HepG2 (cell line): ENCODE measurements around the gene TMEM209. TPM values are rescaled to one million over a fixed set of nuclear protein-coding genes. Genes with fewer than 3 reads are reported as not detected.

Source experiments
- BRD4 ChIP-seq: sonication (generic); formaldehyde crosslinking; IDR thresholded peaks from 2 replicates; pipeline ENCODE4 v1.4.0; 2020; ENCODE audit warnings: missing genetic modification reagents
- CBX1 ChIP-seq: IDR thresholded peaks from one replicate; pipeline ENCODE4 v1.6.1; 2016; ENCODE audit warnings: antibody characterized with exemption, low read depth
- CHCHD3 ChIP-seq: sonication (generic); formaldehyde crosslinking; IDR thresholded peaks from 2 replicates; pipeline ENCODE4 v1.8.0; 2022; ENCODE audit warnings: mild to moderate bottlenecking, missing genetic modification reagents, moderate library complexity
- CREB1 ChIP-seq, 2 experiments: fragments of 450-650 bp in 1 of 2; IDR thresholded peaks; 2 replicates each; pipeline ENCODE4 v1.6.1; 2016 to 2017; ENCODE audit warnings: control low read depth in 1 of 2, mild to moderate bottlenecking in 1 of 2, missing compliant biosample characterization in 1 of 2, missing genetic modification characterization in 1 of 2
- GATA4 ChIP-seq: sonication (generic); IDR thresholded peaks from 2 replicates; pipeline ENCODE4 v1.6.1; 2016; ENCODE audit warnings: antibody characterized with exemption, low read depth, borderline replicate concordance
- GATAD1 ChIP-seq: IDR thresholded peaks from 2 replicates; pipeline ENCODE4 v1.6.1; 2016; ENCODE audit warnings: missing genetic modification reagents, missing compliant biosample characterization
- HDAC2 ChIP-seq: sonication (generic); formaldehyde crosslinking; IDR thresholded peaks from 2 replicates; pipeline ENCODE4 v1.4.0; 2020; ENCODE audit warnings: missing genetic modification reagents
- HIVEP1 ChIP-seq: sonication (generic); formaldehyde crosslinking; IDR thresholded peaks from 2 replicates; pipeline ENCODE4 v1.4.0; 2020; ENCODE audit warnings: mild to moderate bottlenecking, missing genetic modification reagents
- HNF1B ChIP-seq: sonication (generic); formaldehyde crosslinking; IDR thresholded peaks from 2 replicates; pipeline ENCODE4 v1.5.1; 2020; ENCODE audit warnings: mild to moderate bottlenecking, moderate library complexity, missing genetic modification reagents
- HOMEZ ChIP-seq: IDR thresholded peaks from 2 replicates; pipeline ENCODE4 v1.6.1; 2016; ENCODE audit warnings: low read depth
- MBD4 ChIP-seq: IDR thresholded peaks from 2 replicates; pipeline ENCODE4 v1.6.1; 2012; ENCODE audit warnings: low read length, inconsistent platforms, borderline replicate concordance
- NFATC3 ChIP-seq: sonication (generic); formaldehyde crosslinking; IDR thresholded peaks from 2 replicates; pipeline ENCODE4 v1.5.1; 2020; ENCODE audit warnings: mild to moderate bottlenecking, missing genetic modification reagents
- PHF20 ChIP-seq: sonication (generic); formaldehyde crosslinking; IDR thresholded peaks from 2 replicates; pipeline ENCODE4 v1.5.0; 2020; ENCODE audit warnings: mild to moderate bottlenecking, missing genetic modification reagents
- RNF2 ChIP-seq: fragments of 450-650 bp; conservative IDR thresholded peaks from 2 replicates; pipeline ENCODE4 v1.6.1; 2016; ENCODE audit warnings: low read depth
- SETDB1 ChIP-seq: sonication (generic); formaldehyde crosslinking; IDR thresholded peaks from 2 replicates; pipeline ENCODE4 v1.5.1; 2020; ENCODE audit warnings: missing genetic modification reagents, mild to moderate bottlenecking, borderline replicate concordance
- SIN3B ChIP-seq: fragments of 150-350 bp; IDR thresholded peaks from 2 replicates; pipeline ENCODE4 v1.6.1; 2014; ENCODE audit warnings: low read length
- SMAD1 ChIP-seq: sonication (generic); formaldehyde crosslinking; IDR thresholded peaks from 2 replicates; pipeline ENCODE4 v1.4.0; 2020; ENCODE audit warnings: missing genetic modification reagents, low read depth, mild to moderate bottlenecking, borderline replicate concordance
- TBX2 ChIP-seq: sonication (generic); formaldehyde crosslinking; IDR thresholded peaks from 2 replicates; pipeline ENCODE4 v1.5.0; 2020; ENCODE audit warnings: missing genetic modification reagents, mild to moderate bottlenecking, borderline replicate concordance
- TGIF2 ChIP-seq: IDR thresholded peaks from 2 replicates; pipeline ENCODE4 v1.6.1; 2016; ENCODE audit warnings: control low read depth, missing compliant biosample characterization
- TOPORS ChIP-seq: sonication (generic); formaldehyde crosslinking; IDR thresholded peaks from 2 replicates; pipeline ENCODE4 v1.8.0; 2023; ENCODE audit warnings: mild to moderate bottlenecking, missing genetic modification reagents
- WIZ ChIP-seq: sonication (generic); formaldehyde crosslinking; IDR thresholded peaks from 2 replicates; pipeline ENCODE4 v1.5.1; 2020; ENCODE audit warnings: mild to moderate bottlenecking, missing genetic modification reagents
- YY1 ChIP-seq: IDR thresholded peaks from 2 replicates; pipeline ENCODE4 v1.6.1; 2011; ENCODE audit warnings: low read length, low read depth, moderate library complexity, mild to moderate bottlenecking; ENCODE audit not compliant: insufficient read depth, insufficient replicate concordance
- ZNF232 ChIP-seq: sonication (generic); formaldehyde crosslinking; IDR thresholded peaks from 2 replicates; pipeline ENCODE4 v1.4.0; 2020; ENCODE audit warnings: missing genetic modification reagents, borderline replicate concordance
- ZNF282 ChIP-seq: fragments of 450-650 bp; IDR thresholded peaks from 2 replicates; pipeline ENCODE4 v1.6.1; 2018; ENCODE audit not compliant: partially characterized antibody
- ZNF761 ChIP-seq: sonication (generic); formaldehyde crosslinking; conservative IDR thresholded peaks from 2 replicates; pipeline ENCODE4 v1.4.0; 2020; ENCODE audit warnings: mild to moderate bottlenecking, missing genetic modification reagents
- ZNF800 ChIP-seq: sonication (generic); formaldehyde crosslinking; IDR thresholded peaks from 2 replicates; pipeline ENCODE4 v1.4.0; 2020; ENCODE audit warnings: missing genetic modification reagents
- polyA plus RNA-seq, 8 experiments: library from polyadenylated mRNA; depleted of rRNA in 3 of 8; stranded (reverse) in 7 of 8; unstranded in 1 of 8; fragments of >200 nt; fragmentation: Illumina TruSeq in 4 of 8; extraction: Trizol in 4 of 8; gene quantifications; 2 replicates each; pipeline versions ENCODE4 v1.2.1 to v1.2.3, GENCODE V29; 2011 to 2016; ENCODE audit warnings: low read depth in 4 of 8, missing spikeins in 1 of 8, mixed read lengths in 1 of 8; ENCODE audit not compliant: insufficient read depth in 1 of 8
- total RNA-seq, 5 experiments: library from RNA; depleted of rRNA; stranded (reverse); fragments of >200 nt; fragmentation: Illumina TruSeq; extraction: Trizol; gene quantifications; 2 replicates each; pipeline ENCODE4 v1.2.3, GENCODE V29; 2016; ENCODE audit warnings: low read depth in 1 of 5

The TMEM209 gene
- total and polyA plus RNA-seq, 2 of the 13 experiments (the other 11 are each of a cell fraction or from before 2014, with no cell fraction given), result 14.5 to 15.6 TPM

GRCh38 chr7:130205084-130205947 lies at the start of gene TMEM209 (continued):
- TF ChIP-seq TOPORS (CRISPR knock-in tag) (no peak), TBX2 (CRISPR knock-in tag) (peak; percentile 78; the same call in 1 of the 2 replicates), TGIF2 (CRISPR knock-in tag) (peak; percentile 24; the same call in 1 of the 2 replicates), RNF2 (no peak), HIVEP1 (no peak), SMAD1 (CRISPR knock-in tag) (no peak), BRD4 (CRISPR knock-in tag) (peak; percentile 59; the same call in 1 of the 2 replicates), HOMEZ (CRISPR knock-in tag) (no peak; the same call in none of the 2 replicates), ZNF800 (CRISPR knock-in tag) (no peak), GATA4 (no peak), YY1 (peak; percentile 86), ZNF232 (CRISPR knock-in tag) (no peak), CBX1 (no peak), MBD4 (no peak), GATAD1 (CRISPR knock-in tag) (peak; percentile 93), HNF1B (CRISPR knock-in tag) (peak; percentile 90; the same call in 1 of the 2 replicates), ZNF282 (no peak), WIZ (no peak), PHF20 (peak; percentile 94), SIN3B (peak; percentile 68; the same call in 1 of the 2 replicates), HDAC2 (CRISPR knock-in tag) (peak; percentile 82), NFATC3 (no peak; the same call in 1 of the 2 replicates), SETDB1 (CRISPR knock-in tag) (no peak), CREB1 (IDR thresholded peaks at IDR 0.05) (no peak), CREB1 (CRISPR knock-in tag; IDR thresholded peaks at IDR 0.05) (peak; percentile 73; the same call in 1 of the 2 replicates), ZNF761 (no peak), CHCHD3 (CRISPR knock-in tag) (0 out of 2 replicates have a peak, but pooled peaks have one; percentile 34)
